ENCODE data around the gene PRKG1.

Gene PRKG1

DNA sequence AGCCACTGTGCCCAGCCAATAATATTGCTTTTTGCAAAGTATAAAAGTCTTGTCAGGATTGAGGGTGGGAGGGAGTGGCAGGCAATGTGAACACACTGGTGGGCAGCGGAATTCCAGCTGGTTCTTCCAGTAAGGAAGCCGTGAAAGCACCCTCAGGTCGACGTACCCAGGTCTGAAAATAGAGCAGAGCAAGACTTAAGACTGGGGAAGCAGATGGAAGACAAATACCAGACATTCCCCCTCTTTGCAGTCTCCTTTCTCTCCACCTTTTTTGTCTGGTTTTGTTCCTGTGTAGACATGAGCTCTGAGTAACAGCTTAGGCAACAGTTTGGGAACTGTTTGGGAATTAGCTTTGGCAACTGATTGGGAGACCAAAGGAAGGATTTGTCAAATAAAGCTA, 642.7 kb downstream of the PRKG1 start:
- no peak overlapping the region for H3K4me3 ChIP-seq (ENCODE audit: low read depth, low read length)
- TF ChIP-seq, protein P1, sequence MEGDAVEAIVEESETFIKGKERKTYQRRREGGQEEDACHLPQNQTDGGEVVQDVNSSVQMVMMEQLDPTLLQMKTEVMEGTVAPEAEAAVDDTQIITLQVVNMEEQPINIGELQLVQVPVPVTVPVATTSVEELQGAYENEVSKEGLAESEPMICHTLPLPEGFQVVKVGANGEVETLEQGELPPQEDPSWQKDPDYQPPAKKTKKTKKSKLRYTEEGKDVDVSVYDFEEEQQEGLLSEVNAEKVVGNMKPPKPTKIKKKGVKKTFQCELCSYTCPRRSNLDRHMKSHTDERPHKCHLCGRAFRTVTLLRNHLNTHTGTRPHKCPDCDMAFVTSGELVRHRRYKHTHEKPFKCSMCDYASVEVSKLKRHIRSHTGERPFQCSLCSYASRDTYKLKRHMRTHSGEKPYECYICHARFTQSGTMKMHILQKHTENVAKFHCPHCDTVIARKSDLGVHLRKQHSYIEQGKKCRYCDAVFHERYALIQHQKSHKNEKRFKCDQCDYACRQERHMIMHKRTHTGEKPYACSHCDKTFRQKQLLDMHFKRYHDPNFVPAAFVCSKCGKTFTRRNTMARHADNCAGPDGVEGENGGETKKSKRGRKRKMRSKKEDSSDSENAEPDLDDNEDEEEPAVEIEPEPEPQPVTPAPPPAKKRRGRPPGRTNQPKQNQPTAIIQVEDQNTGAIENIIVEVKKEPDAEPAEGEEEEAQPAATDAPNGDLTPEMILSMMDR (IDR thresholded peaks at IDR 0.05; ENCODE audit: borderline replicate concordance, insufficient read depth, low read depth, low read length): no peak

- TF ChIP-seq, protein P1 (IDR thresholded peaks at IDR 0.05; ENCODE audit: borderline replicate concordance, insufficient read depth, low read depth, low read length): no peak
- H3K4me3 ChIP-seq (ENCODE audit: low read depth, low read length): no peak overlapping the region
These were observed 644.6 kb downstream of the PRKG1 start for GRCh38 chr10:51718804-51719291.

DNA sequence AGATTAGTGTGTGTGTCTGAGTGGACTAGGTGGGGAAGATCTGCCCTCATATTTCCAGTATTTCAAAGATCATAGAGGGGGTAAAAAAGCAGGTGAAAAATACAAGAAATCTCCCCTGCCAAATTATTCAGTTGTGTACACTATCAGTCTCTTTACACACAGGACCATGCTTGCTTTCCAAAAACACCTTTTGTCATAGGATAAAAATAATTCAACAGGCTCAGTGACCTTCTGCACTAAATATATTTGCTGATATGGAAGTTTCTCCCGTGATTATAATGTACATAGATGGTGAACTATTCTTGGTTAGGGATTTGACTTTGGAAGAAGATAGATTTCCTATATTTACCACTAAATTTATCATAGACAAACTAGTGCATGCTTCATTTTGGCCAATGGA, 649.8 kb downstream of the PRKG1 start:
- H3K4me3 ChIP-seq (ENCODE audit: low read depth, low read length): no peak overlapping the region
- TF ChIP-seq, protein P1 (IDR thresholded peaks at IDR 0.05; ENCODE audit: borderline replicate concordance, insufficient read depth, low read depth, low read length): no peak

DNA sequence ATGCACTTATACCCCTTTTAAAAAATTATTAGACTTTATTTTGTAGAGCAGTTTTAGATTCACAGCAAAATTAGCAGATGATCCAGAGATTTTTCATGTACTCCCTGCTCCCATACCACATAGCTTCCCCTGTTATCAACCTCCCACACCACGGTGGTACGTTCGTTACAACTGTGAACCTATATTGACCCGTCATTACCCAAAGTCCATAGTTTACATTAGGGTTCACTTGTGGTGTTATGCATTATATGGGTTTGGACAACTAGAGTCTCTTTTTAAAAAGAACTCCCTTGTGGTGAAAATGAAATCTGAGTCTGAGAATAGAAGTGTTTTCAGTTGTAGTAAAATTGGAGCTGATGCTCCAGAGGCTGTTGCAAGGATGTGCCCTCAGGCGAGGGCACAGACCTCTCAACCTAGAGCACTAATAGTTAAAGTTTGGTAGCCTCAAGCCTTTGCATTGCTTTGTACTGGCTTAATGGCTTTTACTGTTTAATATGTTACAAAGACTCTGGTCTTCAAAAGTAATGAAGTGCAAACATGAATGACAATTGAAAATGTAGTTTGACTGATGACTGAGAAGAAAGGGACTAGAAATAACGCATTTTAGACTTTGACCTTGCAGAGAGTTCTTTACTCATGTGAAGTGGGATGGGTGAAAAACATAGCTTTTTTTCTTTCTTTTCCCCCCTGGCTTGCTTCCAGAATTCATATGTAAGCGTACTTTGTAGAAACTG, 655.7 kb downstream of the PRKG1 start:
- TF ChIP-seq, protein P1 (IDR thresholded peaks at IDR 0.05; ENCODE audit: borderline replicate concordance, insufficient read depth, low read depth, low read length): no peak

DNA sequence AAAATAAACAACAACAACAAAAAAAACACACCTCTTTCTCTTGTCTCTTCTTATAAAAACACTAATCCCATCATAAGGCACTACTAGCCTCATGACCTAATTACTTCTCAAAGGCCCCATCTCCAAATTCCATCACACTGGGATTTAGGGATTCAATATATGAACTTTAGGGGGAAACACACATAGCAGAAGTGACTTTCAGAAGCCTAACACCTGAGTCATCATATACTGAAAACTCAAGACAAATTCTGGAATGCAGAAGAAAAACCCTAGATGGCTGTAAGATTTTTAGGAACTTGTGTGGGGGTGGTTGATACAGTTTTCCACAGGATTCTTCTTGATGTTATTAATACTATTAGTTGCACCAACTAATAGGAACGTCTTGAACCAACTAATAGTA, 658.8 kb downstream of the PRKG1 start:
- H3K4me3 ChIP-seq (ENCODE audit: low read depth, low read length): no peak overlapping the region
- TF ChIP-seq, protein P1 (IDR thresholded peaks at IDR 0.05; ENCODE audit: borderline replicate concordance, insufficient read depth, low read depth, low read length): no peak

More for the DNA sequence above, 655.7 kb downstream of the PRKG1 start:
- no peak overlapping the region for H3K4me3 ChIP-seq (ENCODE audit: low read depth, low read length)

GRCh38 chr10:51743146-51743545, 668.9 kb downstream of the PRKG1 start:
- H3K4me3 ChIP-seq (ENCODE audit: low read depth, low read length): no peak overlapping the region
- TF ChIP-seq, protein P1 (IDR thresholded peaks at IDR 0.05; ENCODE audit: borderline replicate concordance, insufficient read depth, low read depth, low read length): no peak
